HepG2 (cell line): ENCODE data around the gene ABCB8. TPM values are rescaled to one million over a fixed set of nuclear protein-coding genes. Genes with fewer than 3 reads are reported as not detected.

Experiments
- ATF6 ChIP-seq: sonication (generic); formaldehyde crosslinking; conservative IDR thresholded peaks from 2 replicates; pipeline ENCODE4 v1.4.0; 2020; ENCODE audit warnings: missing genetic modification reagents
- BRCA1 ChIP-seq: sonication (generic); formaldehyde crosslinking; IDR thresholded peaks from 2 replicates; pipeline ENCODE4 v1.4.0; 2020; ENCODE audit warnings: missing genetic modification reagents
- CREB1 ChIP-seq, 2 experiments: fragments of 450-650 bp in 1 of 2; IDR thresholded peaks; 2 replicates each; pipeline ENCODE4 v1.6.1; 2016 to 2017; ENCODE audit warnings: control low read depth in 1 of 2, mild to moderate bottlenecking in 1 of 2, missing compliant biosample characterization in 1 of 2, missing genetic modification characterization in 1 of 2
- DPF2 ChIP-seq: sonication (generic); formaldehyde crosslinking; IDR thresholded peaks from 2 replicates; pipeline ENCODE4 v1.4.0; 2020; ENCODE audit warnings: mild to moderate bottlenecking, low read depth, missing genetic modification reagents, borderline replicate concordance
- GATA4 ChIP-seq: sonication (generic); IDR thresholded peaks from 2 replicates; pipeline ENCODE4 v1.6.1; 2016; ENCODE audit warnings: antibody characterized with exemption, low read depth, borderline replicate concordance
- GFI1 ChIP-seq: sonication (generic); formaldehyde crosslinking; IDR thresholded peaks from 2 replicates; pipeline ENCODE4 v1.5.0; 2020; ENCODE audit warnings: missing genetic modification reagents, mild to moderate bottlenecking, borderline replicate concordance
- GLMP ChIP-seq: sonication (generic); formaldehyde crosslinking; IDR thresholded peaks from 2 replicates; pipeline ENCODE4 v1.9.0; 2021; ENCODE audit warnings: missing genetic modification reagents, mild to moderate bottlenecking, borderline replicate concordance
- GTF2F1 ChIP-seq: fragments of 150-350 bp; IDR thresholded peaks from 2 replicates; pipeline ENCODE4 v1.6.1; 2014; ENCODE audit warnings: low read length
- HNRNPH1 ChIP-seq: fragments of 200-400 bp; formaldehyde crosslinking; optimal IDR thresholded peaks from 2 replicates; pipeline ENCODE3; 2017; ENCODE audit warnings: mild to moderate bottlenecking, low read depth, low read length
- HOXA9 ChIP-seq: sonication (generic); formaldehyde crosslinking; IDR thresholded peaks from 2 replicates; pipeline ENCODE4 v1.8.1; 2022; ENCODE audit warnings: missing genetic modification reagents, mild to moderate bottlenecking, moderate library complexity, borderline replicate concordance
- KLF11 ChIP-seq: IDR thresholded peaks from 2 replicates; pipeline ENCODE4 v1.6.1; 2016; ENCODE audit warnings: missing compliant biosample characterization
- MBNL3 ChIP-seq: fragments of 250-450 bp; sonication (Bioruptor Pico); conservative IDR thresholded peaks from 2 replicates; pipeline ENCODE4 v1.8.0; 2022; ENCODE audit warnings: mild to moderate bottlenecking, inconsistent platforms
- NCOR1 ChIP-seq: fragments of 200-600 bp; sonication (generic); IDR thresholded peaks from 2 replicates; pipeline ENCODE4 v1.7.0; 2017; ENCODE audit warnings: antibody characterized with exemption, low read length, borderline replicate concordance
- NONO ChIP-seq, 2 experiments: fragments of 450-650 bp in 1 of 2; sonication (generic) in 1 of 2; formaldehyde crosslinking in 1 of 2; IDR thresholded peaks in 1 of 2; conservative IDR thresholded peaks in 1 of 2; 2 replicates each; pipeline versions ENCODE4 v1.6.1 to v1.8.0; 2017 to 2022; ENCODE audit warnings: mild to moderate bottlenecking in 1 of 2, missing genetic modification reagents in 1 of 2, moderate library complexity in 1 of 2
- PHF8 ChIP-seq: sonication (generic); formaldehyde crosslinking; IDR thresholded peaks from 2 replicates; pipeline ENCODE4 v1.5.0; 2020; ENCODE audit warnings: missing genetic modification reagents
- POGK ChIP-seq: sonication (generic); formaldehyde crosslinking; conservative IDR thresholded peaks from 2 replicates; pipeline ENCODE4 v1.8.0; 2022; ENCODE audit warnings: mild to moderate bottlenecking, moderate library complexity, missing genetic modification reagents
- U2AF1 ChIP-seq: fragments of 200-400 bp; formaldehyde crosslinking; optimal IDR thresholded peaks from 2 replicates; pipeline ENCODE3; 2017; ENCODE audit warnings: mild to moderate bottlenecking, low read depth, low read length
- ZNF143 ChIP-seq: sonication (generic); formaldehyde crosslinking; IDR thresholded peaks from 2 replicates; pipeline ENCODE4 v1.4.0; 2020; ENCODE audit warnings: missing genetic modification reagents
- ZNF691 ChIP-seq: sonication (generic); formaldehyde crosslinking; IDR thresholded peaks from 2 replicates; pipeline ENCODE4 v1.4.0; 2020; ENCODE audit warnings: missing genetic modification reagents, low read depth, mild to moderate bottlenecking, borderline replicate concordance
- ZNF713 ChIP-seq: sonication (generic); formaldehyde crosslinking; IDR thresholded peaks from 2 replicates; pipeline ENCODE4 v1.4.0; 2020; ENCODE audit warnings: mild to moderate bottlenecking, missing genetic modification reagents
- polyA plus RNA-seq, 8 experiments: library from polyadenylated mRNA; depleted of rRNA in 3 of 8; stranded (reverse) in 7 of 8; unstranded in 1 of 8; fragments of >200 nt; fragmentation: Illumina TruSeq in 4 of 8; extraction: Trizol in 4 of 8; gene quantifications; 2 replicates each; pipeline versions ENCODE4 v1.2.1 to v1.2.3, GENCODE V29; 2011 to 2016; ENCODE audit warnings: low read depth in 4 of 8, missing spikeins in 1 of 8, mixed read lengths in 1 of 8; ENCODE audit not compliant: insufficient read depth in 1 of 8
- total RNA-seq, 5 experiments: library from RNA; depleted of rRNA; stranded (reverse); fragments of >200 nt; fragmentation: Illumina TruSeq; extraction: Trizol; gene quantifications; 2 replicates each; pipeline ENCODE4 v1.2.3, GENCODE V29; 2016; ENCODE audit warnings: low read depth in 1 of 5

The ABCB8 gene
- total and polyA plus RNA-seq, 2 of the 13 experiments (the other 11 are each of a cell fraction or from before 2014, with no cell fraction given) = 6.6 to 16.7 TPM

- TF ChIP-seq NCOR1 (no peak), ATF6 (CRISPR knock-in tag) (no peak), KLF11 (CRISPR knock-in tag) (no peak), POGK (CRISPR knock-in tag) (no peak), BRCA1 (CRISPR knock-in tag) (0 out of 2 replicates have a peak, but pooled peaks have one; percentile 54), CREB1 (IDR thresholded peaks at IDR 0.05) (0 out of 2 replicates have a peak, but pooled peaks have one; percentile 13), CREB1 (CRISPR knock-in tag; IDR thresholded peaks at IDR 0.05) (no peak), ZNF691 (CRISPR knock-in tag) (peak; percentile 55; the same call in 1 of the 2 replicates), ZNF143 (CRISPR knock-in tag) (peak; percentile 90), HNRNPH1 (no peak), HOXA9 (CRISPR knock-in tag) (peak; percentile 29; the same call in 1 of the 2 replicates), GLMP (CRISPR knock-in tag) (no peak), GATA4 (no peak), NONO (IDR thresholded peaks at IDR 0.05) (no peak), NONO (CRISPR knock-in tag; conservative IDR thresholded peaks at IDR 0.05) (peak; percentile 29; the same call in 1 of the 2 replicates), U2AF1 (no peak), GTF2F1 (no peak), PHF8 (CRISPR knock-in tag) (no peak; the same call in 1 of the 2 replicates), GFI1 (CRISPR knock-in tag) (peak; percentile 13; the same call in 1 of the 2 replicates), DPF2 (CRISPR knock-in tag) (no peak), MBNL3 (CRISPR knock-in tag) (no peak), ZNF713 (CRISPR knock-in tag) (0 out of 2 replicates have a peak, but pooled peaks have one; percentile 21)
Observed at GRCh38 chr7:151083071-151083823, 55.0 kb downstream of the ABCB8 start, which contains the start of gene TMUB1 (continued).
